Endothelial cell (in vitro differentiated cells): Measurements from ENCODE around the gene OGFR. TPM values are rescaled to one million over a fixed set of nuclear protein-coding genes. Genes with fewer than 3 reads are reported as not detected.

Source experiments
- DNase-seq: peaks from one replicate; pipeline ENCODE4 v3.0.0; 2021; ENCODE audit warnings: low spot score
- H3K27ac Mint-ChIP-seq: one replicate; pipeline ENCODE4 v1.8.0; 2021; ENCODE audit warnings: mixed read lengths, inconsistent platforms; ENCODE audit not compliant: unreplicated experiment
- H3K27me3 Mint-ChIP-seq: one replicate; pipeline ENCODE4 v1.8.0; 2021; ENCODE audit warnings: mild to moderate bottlenecking, moderate library complexity, mixed read lengths, inconsistent platforms; ENCODE audit not compliant: unreplicated experiment
- H3K36me3 Mint-ChIP-seq: one replicate; pipeline ENCODE4 v1.8.0; 2021; ENCODE audit warnings: mild to moderate bottlenecking, low read depth, mixed read lengths, inconsistent platforms; ENCODE audit not compliant: unreplicated experiment
- H3K4me1 Mint-ChIP-seq: one replicate; pipeline ENCODE4 v1.8.0; 2021; ENCODE audit warnings: mild to moderate bottlenecking, mixed read lengths, inconsistent platforms; ENCODE audit not compliant: unreplicated experiment
- H3K4me3 Mint-ChIP-seq: one replicate; pipeline ENCODE4 v1.8.0; 2021; ENCODE audit warnings: mild to moderate bottlenecking, mixed read lengths, inconsistent platforms; ENCODE audit not compliant: unreplicated experiment
- H3K9me3 Mint-ChIP-seq: one replicate; pipeline ENCODE4 v1.8.0; 2021; ENCODE audit warnings: mixed read lengths, inconsistent platforms; ENCODE audit not compliant: unreplicated experiment
- total RNA-seq: library from RNA; stranded (reverse); fragmentation: NEBNext Ultra II Directional; extraction: Animal tissue kit (Norgen Biotek cat#: 25700); gene quantifications from one replicate; pipeline ENCODE4 v1.2.1, GENCODE V29; 2021; ENCODE audit not compliant: unreplicated experiment
- TF ChIP-seq, protein P1 (sequence below): fragments of 200-600 bp; sonication (generic); IDR thresholded peaks from one replicate; pipeline ENCODE4 v1.5.0; 2021; ENCODE audit warnings: antibody characterized with exemption; ENCODE audit not compliant: unreplicated experiment

The OGFR gene
- total RNA-seq, 1 donor from 2014 or later, result 27.6 TPM

DNA sequence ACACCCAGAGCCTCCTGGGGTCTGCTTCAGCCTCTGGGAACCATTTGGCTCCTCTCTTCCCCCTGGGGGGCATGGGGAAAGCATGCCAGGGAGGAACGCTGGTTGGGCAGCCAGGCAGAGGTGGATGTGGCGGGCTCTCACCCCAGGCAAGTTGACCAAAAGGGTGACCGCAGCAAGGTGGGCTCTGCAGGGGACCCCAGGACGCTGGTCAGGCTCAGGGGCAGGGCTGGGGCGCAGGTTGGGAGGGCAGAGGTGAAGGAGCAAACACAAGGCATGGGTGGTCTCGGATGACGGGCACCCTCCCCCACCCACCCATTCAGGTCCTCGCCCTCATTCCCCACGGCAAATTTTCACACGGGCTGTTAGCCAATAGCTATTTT is 38.6 kb upstream of the OGFR start:
- Mint-ChIP-seq H3K4me1 (no peaks in the 10 kb centered on the region), H3K27ac (no peak overlapping the region), H3K36me3 (no peaks in the 10 kb centered on the region), H3K4me3 (no peak overlapping the region), H3K27me3 (peaks cover 6% of the 10 kb centered on the region), H3K9me3 (no peaks in the 10 kb centered on the region)
- DNase-seq, result no peak
- TF ChIP-seq, protein P1, sequence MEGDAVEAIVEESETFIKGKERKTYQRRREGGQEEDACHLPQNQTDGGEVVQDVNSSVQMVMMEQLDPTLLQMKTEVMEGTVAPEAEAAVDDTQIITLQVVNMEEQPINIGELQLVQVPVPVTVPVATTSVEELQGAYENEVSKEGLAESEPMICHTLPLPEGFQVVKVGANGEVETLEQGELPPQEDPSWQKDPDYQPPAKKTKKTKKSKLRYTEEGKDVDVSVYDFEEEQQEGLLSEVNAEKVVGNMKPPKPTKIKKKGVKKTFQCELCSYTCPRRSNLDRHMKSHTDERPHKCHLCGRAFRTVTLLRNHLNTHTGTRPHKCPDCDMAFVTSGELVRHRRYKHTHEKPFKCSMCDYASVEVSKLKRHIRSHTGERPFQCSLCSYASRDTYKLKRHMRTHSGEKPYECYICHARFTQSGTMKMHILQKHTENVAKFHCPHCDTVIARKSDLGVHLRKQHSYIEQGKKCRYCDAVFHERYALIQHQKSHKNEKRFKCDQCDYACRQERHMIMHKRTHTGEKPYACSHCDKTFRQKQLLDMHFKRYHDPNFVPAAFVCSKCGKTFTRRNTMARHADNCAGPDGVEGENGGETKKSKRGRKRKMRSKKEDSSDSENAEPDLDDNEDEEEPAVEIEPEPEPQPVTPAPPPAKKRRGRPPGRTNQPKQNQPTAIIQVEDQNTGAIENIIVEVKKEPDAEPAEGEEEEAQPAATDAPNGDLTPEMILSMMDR, result no peak

DNA sequence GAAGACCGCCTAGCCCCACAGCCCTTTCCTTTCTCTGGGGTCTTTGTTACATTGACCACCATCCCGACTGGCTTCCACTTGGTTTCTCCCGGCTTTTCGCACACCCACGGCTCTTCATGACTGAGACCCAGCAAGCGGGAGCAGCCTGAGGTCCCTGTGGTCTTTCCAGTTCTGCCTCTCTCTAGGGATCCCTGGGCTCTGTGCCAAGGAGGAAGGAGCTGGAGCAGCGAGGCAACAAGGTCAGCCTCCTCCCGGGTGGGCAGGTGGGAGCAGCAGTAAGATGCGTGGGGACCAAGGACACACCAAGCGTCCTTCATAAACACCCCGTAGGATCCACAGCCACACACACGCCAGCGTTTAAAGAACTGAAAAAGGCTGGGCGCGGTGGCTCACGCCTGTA is 37.9 kb upstream of the OGFR start:
- Mint-ChIP-seq H3K4me3 (no peak overlapping the region), H3K27me3 (peaks cover 6% of the 10 kb centered on the region), H3K27ac (no peak overlapping the region), H3K4me1 (no peaks in the 10 kb centered on the region), H3K36me3 (no peaks in the 10 kb centered on the region), H3K9me3 (no peaks in the 10 kb centered on the region)
- TF ChIP-seq, protein P1, result no peak
- DNase-seq, result no peak

DNA sequence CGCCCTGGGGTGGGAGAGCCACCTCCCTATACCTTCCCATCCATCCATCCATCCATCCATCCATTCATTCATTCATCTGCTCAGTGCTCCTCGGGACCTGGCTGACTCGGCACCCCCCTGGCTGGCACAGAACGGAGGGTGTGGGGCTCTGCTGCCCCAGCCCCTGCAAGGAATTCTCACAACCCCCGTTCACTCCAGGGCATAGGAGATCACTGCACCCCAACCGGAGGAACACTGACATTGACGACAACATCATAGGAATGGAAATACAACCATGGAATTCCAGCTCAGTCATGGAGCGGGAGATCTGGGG is 36.4 kb upstream of the OGFR start:
- Mint-ChIP-seq H3K36me3 (peaks cover 2% of the 10 kb centered on the region), H3K9me3 (no peaks in the 10 kb centered on the region), H3K4me3 (no peak overlapping the region), H3K27me3 (peaks cover 8% of the 10 kb centered on the region), H3K4me1 (peaks cover 3% of the 10 kb centered on the region), H3K27ac (no peak overlapping the region)
- TF ChIP-seq, protein P1, result no peak
- DNase-seq, result no peak

DNA sequence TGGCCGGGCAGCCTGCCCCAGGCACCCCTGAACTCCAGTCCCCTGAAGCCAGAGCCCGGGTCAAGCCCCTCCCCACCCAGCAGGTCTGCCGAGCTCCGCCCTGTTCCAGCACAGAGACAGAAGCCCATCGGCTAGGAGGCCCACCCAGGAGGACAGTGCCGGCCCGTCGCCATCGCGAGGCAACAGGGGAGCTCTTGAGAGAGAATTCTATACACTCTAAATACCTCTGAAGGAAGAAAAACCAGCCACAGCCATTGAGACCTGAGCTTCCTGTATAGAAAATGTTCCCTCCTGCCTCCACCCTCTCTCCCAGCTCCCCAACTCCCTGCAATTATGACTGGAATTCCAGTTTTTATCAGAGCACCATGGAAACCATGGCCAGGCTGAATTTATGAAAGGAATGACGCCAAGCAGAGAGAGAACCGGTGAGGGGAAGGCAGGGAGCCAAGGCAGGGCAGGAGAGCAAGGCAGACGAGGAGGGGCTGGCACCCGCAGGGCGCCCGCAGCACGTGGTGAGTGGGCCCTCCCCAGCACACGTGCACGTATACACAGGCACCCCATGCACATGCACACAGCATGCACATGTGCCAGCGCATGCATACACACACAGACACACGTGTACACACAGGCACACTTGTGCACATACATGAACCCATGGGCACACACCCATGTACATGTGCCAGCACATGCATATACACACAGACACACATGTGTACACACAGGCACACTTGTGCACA is 35.9 kb upstream of the OGFR start:
- Mint-ChIP-seq H3K27ac (no peak overlapping the region), H3K4me3 (no peak overlapping the region), H3K27me3 (peaks cover 11% of the 10 kb centered on the region), H3K4me1 (peaks cover 4% of the 10 kb centered on the region), H3K9me3 (no peaks in the 10 kb centered on the region), H3K36me3 (peaks cover 3% of the 10 kb centered on the region)
- TF ChIP-seq, protein P1, result no peak
- DNase-seq, result no peak

DNA sequence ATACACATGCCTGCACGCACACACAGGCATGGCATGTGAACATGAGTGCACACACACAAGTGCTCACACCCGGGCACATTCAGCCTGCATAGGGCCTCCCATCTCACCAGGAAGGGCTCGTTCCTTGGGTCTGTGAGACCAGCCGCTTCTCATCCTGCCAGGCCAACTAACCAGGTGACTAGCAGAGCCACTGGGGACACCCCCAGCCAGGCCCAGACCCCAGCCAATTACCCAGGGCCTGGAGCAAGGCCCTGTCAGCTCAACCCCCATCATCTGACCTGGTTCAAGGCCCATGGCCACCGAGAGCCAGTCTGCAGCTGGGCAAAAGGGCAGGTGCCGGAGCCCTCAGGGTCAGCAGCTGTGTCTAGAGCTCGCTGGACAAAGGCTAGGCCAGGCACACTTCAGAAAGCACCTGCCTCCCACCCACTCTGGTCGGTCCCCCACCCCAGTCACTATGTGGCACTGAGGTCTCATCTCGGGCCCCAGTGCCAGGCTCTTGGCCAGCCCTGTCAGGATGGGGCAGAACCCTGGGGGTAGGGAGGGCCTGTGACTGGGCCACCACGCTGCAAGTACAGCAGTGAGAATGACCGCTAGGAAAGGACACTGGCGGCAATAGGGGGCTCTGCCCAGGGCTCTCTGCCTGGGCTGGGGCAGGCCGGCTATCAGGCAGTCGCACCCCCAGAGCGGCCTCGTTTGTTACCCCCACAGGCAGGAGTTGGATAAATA is 35.1 kb upstream of the OGFR start:
- Mint-ChIP-seq H3K27me3 (peaks cover 11% of the 10 kb centered on the region), H3K27ac (no peak overlapping the region), H3K9me3 (no peaks in the 10 kb centered on the region), H3K4me1 (peaks cover 4% of the 10 kb centered on the region), H3K4me3 (no peak overlapping the region), H3K36me3 (peaks cover 3% of the 10 kb centered on the region)
- TF ChIP-seq, protein P1, result no peak
- no peak for DNase-seq
